GM23338 (cell line): ENCODE results near the gene SMIM41.

Experiments used
- EZH2 ChIP-seq: fragments of 200-600 bp; sonication (generic); IDR thresholded peaks from one replicate; pipeline ENCODE4 v1.8.0; 2017; ENCODE audit warnings: antibody characterized with exemption, mild to moderate bottlenecking, low read depth; ENCODE audit not compliant: unreplicated experiment
- POLR2AphosphoS5 ChIP-seq: IDR thresholded peaks from 2 replicates; pipeline ENCODE4 v1.6.1; 2016; ENCODE audit warnings: antibody characterized with exemption, low read depth
- ZNF114 ChIP-seq: fragments of 250-450 bp; sonication (Bioruptor Pico); IDR thresholded peaks from 2 replicates; pipeline ENCODE4 v1.5.0; 2020; ENCODE audit warnings: mild to moderate bottlenecking, moderate library complexity
- TF ChIP-seq, protein P1 (sequence below), 2 experiments: fragments of 200-600 bp in 1 of 2; sonication (generic) in 1 of 2; conservative IDR thresholded peaks; 2 replicates each; pipeline versions ENCODE4 v1.5.1 to v1.6.1; 2016 to 2017; ENCODE audit warnings: antibody characterized with exemption in 2 of 2, low read depth in 2 of 2, mild to moderate bottlenecking in 2 of 2, moderate library complexity in 1 of 2

DNA sequence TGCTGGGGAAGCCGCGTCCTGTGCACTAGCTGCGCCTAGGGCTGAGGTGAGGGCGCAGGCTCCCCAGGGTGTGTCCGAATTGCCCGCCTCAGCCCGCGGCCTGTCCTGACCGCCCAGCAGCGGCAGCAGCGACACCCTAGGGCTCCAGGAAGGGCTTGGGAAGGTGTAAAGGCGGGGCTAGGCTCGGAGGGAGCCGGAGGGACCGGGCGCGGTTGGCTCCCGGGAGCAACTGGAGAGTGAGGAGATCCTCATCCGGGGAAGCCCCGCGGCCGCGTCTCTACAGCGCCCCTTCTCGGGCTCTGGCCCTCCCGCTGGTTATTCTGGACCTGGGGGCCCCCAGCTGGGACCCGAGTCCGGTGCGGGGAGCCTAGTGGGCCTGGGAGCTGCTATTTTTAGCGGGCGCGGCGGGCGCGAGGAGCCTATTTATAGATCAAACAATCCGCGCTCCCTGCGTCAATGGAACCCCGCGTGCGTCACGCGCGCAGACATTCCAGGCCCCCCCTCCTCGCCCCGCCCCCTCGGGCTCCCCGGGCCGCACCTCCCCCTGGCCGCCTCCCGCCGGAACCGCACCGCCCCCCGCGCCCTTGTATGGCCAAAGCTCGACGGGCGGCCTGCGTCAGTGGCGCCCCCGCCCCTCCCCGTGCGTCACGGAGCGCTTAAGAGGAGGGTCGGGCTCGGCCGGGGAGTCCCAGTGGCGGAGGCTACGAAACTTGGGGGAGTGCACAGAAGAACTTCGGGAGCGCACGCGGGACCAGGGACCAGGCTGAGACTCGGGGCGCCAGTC lies 28.6 kb upstream of the SMIM41 start, which contains the start of gene NR4A1:
- TF ChIP-seq, protein P1, sequence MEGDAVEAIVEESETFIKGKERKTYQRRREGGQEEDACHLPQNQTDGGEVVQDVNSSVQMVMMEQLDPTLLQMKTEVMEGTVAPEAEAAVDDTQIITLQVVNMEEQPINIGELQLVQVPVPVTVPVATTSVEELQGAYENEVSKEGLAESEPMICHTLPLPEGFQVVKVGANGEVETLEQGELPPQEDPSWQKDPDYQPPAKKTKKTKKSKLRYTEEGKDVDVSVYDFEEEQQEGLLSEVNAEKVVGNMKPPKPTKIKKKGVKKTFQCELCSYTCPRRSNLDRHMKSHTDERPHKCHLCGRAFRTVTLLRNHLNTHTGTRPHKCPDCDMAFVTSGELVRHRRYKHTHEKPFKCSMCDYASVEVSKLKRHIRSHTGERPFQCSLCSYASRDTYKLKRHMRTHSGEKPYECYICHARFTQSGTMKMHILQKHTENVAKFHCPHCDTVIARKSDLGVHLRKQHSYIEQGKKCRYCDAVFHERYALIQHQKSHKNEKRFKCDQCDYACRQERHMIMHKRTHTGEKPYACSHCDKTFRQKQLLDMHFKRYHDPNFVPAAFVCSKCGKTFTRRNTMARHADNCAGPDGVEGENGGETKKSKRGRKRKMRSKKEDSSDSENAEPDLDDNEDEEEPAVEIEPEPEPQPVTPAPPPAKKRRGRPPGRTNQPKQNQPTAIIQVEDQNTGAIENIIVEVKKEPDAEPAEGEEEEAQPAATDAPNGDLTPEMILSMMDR (conservative IDR thresholded peaks at IDR 0.05; ENCODE audit: low read depth in 2 of 2), result no peak
- TF ChIP-seq POLR2AphosphoS5, result peak; percentile 72
- no peak for TF ChIP-seq ZNF114 (CRISPR knock-in tag)
- TF ChIP-seq EZH2, result no peak
